Measurements from ENCODE around the gene KCNK17.

Gene KCNK17

GRCh38 chr6:39339096-39339867, 25.1 kb upstream of the KCNK17 start:
- H3K4me3 ChIP-seq (ENCODE audit: low read depth, low read length) = no peak overlapping the region
- DNase-seq (ENCODE audit: low read depth) = no peak

- no peak overlapping the region for H3K4me3 ChIP-seq (ENCODE audit: low read depth, low read length)
- no peak for DNase-seq (ENCODE audit: low read depth)
Measured at GRCh38 chr6:39338397-39338796, 24.2 kb upstream of the KCNK17 start.

- no peak overlapping the region for H3K4me3 ChIP-seq (ENCODE audit: low read depth, low read length)
- no peak for DNase-seq (ENCODE audit: low read depth)
Measured at GRCh38 chr6:39335780-39336545, 21.7 kb upstream of the KCNK17 start.

- H3K4me3 ChIP-seq (ENCODE audit: low read depth, low read length) = no peak overlapping the region
- no peak for DNase-seq (ENCODE audit: low read depth)
Measured at GRCh38 chr6:39333644-39334438, 19.6 kb upstream of the KCNK17 start.

GRCh38 chr6:39330476-39330875, 16.3 kb upstream of the KCNK17 start:
- no peak for DNase-seq (ENCODE audit: low read depth)
- H3K4me3 ChIP-seq (ENCODE audit: low read depth, low read length) = no peak overlapping the region

- no peak overlapping the region for H3K4me3 ChIP-seq (ENCODE audit: low read depth, low read length)
- DNase-seq (ENCODE audit: low read depth) = no peak
Measured at GRCh38 chr6:39330057-39330456, 15.8 kb upstream of the KCNK17 start.

- no peak for DNase-seq (ENCODE audit: low read depth)
- H3K4me3 ChIP-seq (ENCODE audit: low read depth, low read length) = no peak overlapping the region
Measured at GRCh38 chr6:39328066-39328465, 13.8 kb upstream of the KCNK17 start.

- no peak for DNase-seq (ENCODE audit: low read depth)
- no peak overlapping the region for H3K4me3 ChIP-seq (ENCODE audit: low read depth, low read length)
Measured at GRCh38 chr6:39327507-39327906, 13.3 kb upstream of the KCNK17 start.

- H3K4me3 ChIP-seq (ENCODE audit: low read depth, low read length) = no peak within 1 kb of the TSS
- DNase-seq (ENCODE audit: low read depth) = no peak
Measured at GRCh38 chr6:39322306-39322850, 8.2 kb upstream of the KCNK17 start, which contains the start of gene KCNK16. KCNK16 (minus strand) TSS chr6:39322702; CDS start chr6:39322540, 162 bp downstream.

GRCh38 chr6:39321761-39322160, 7.5 kb upstream of the KCNK17 start:
- no peak for DNase-seq (ENCODE audit: low read depth)
- no peak overlapping the region for H3K4me3 ChIP-seq (ENCODE audit: low read depth, low read length)

GRCh38 chr6:39320363-39320984, 6.3 kb upstream of the KCNK17 start:
- no peak for DNase-seq (ENCODE audit: low read depth)

GRCh38 chr6:39319621-39320362, 5.6 kb upstream of the KCNK17 start:
- no peak for DNase-seq (ENCODE audit: low read depth)
- no peak overlapping the region for H3K4me3 ChIP-seq (ENCODE audit: low read depth, low read length)

More at GRCh38 chr6:39320363-39320984, 6.3 kb upstream of the KCNK17 start:
- H3K4me3 ChIP-seq (ENCODE audit: low read depth, low read length) = no peak overlapping the region

GRCh38 chr6:39317256-39317655, 3.0 kb upstream of the KCNK17 start:
- no peak for DNase-seq (ENCODE audit: low read depth)
- H3K4me3 ChIP-seq (ENCODE audit: low read depth, low read length) = no peak overlapping the region

- DNase-seq (ENCODE audit: low read depth) = no peak
- no peak overlapping the region for H3K4me3 ChIP-seq (ENCODE audit: low read depth, low read length)
Measured at GRCh38 chr6:39313526-39314272, 520 bp downstream of the KCNK17 start.

GRCh38 chr6:39312912-39313525, 1.2 kb downstream of the KCNK17 start:
- no peak for DNase-seq (ENCODE audit: low read depth)
- H3K4me3 ChIP-seq (ENCODE audit: low read depth, low read length) = no peak overlapping the region

- DNase-seq (ENCODE audit: low read depth) = no peak
- H3K4me3 ChIP-seq (ENCODE audit: low read depth, low read length) = no peak overlapping the region
Measured at GRCh38 chr6:39310542-39310941, 3.7 kb downstream of the KCNK17 start.

- no peak overlapping the region for H3K4me3 ChIP-seq (ENCODE audit: low read depth, low read length)
- peak; percentile 15 for DNase-seq (ENCODE audit: low read depth)
Measured at GRCh38 chr6:39309942-39310531, 4.2 kb downstream of the KCNK17 start.
